ENCODE results near the gene LAMTOR2.
A peak's percentile ranks its signal among the peaks of the same experiment; 100 is the strongest.

The LAMTOR2 gene

GRCh38 chr1:156014829-156015228 is 39.8 kb upstream of the LAMTOR2 start:
- TF ChIP-seq, protein P1, sequence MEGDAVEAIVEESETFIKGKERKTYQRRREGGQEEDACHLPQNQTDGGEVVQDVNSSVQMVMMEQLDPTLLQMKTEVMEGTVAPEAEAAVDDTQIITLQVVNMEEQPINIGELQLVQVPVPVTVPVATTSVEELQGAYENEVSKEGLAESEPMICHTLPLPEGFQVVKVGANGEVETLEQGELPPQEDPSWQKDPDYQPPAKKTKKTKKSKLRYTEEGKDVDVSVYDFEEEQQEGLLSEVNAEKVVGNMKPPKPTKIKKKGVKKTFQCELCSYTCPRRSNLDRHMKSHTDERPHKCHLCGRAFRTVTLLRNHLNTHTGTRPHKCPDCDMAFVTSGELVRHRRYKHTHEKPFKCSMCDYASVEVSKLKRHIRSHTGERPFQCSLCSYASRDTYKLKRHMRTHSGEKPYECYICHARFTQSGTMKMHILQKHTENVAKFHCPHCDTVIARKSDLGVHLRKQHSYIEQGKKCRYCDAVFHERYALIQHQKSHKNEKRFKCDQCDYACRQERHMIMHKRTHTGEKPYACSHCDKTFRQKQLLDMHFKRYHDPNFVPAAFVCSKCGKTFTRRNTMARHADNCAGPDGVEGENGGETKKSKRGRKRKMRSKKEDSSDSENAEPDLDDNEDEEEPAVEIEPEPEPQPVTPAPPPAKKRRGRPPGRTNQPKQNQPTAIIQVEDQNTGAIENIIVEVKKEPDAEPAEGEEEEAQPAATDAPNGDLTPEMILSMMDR (IDR thresholded peaks at IDR 0.05): no peak
- no peak for DNase-seq
- peaks cover 0 to 12% (median 7%) of the 10 kb centered on the region in 4 donors for H3K4me1 ChIP-seq
- H3K36me3 ChIP-seq: peaks cover 65 to 92% (median 84%) of the 10 kb centered on the region in 3 donors
- no peak overlapping the region for H3K4me3 ChIP-seq
- H3K9me3 ChIP-seq: no peaks in the 10 kb centered on the region
- no peak overlapping the region for H3K27ac ChIP-seq
- H3K27me3 ChIP-seq: no peaks in the 10 kb centered on the region
- intact Hi-C loops (cut with DNase I; ENCODE audit: low total_unique reads): no loop called here

DNA sequence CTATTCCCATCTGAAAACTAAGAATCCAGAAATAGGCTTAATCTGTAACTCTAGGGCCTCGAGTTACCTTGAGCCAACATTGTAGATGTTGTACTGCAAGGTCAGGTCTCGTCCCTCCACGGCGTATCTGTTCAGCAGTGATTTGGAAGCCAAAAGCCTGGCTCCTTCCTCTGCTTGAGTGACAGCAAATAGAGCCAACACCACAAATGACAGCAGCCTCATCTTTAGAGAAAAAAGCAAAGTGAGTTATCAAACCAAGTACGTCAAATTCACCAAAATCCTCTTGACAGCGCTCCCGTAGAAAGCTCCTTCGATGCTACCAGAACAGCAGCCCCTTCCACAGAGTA is 34.7 kb upstream of the LAMTOR2 start:
- intact Hi-C loops (cut with DNase I; ENCODE audit: low total_unique reads): no loop called here
- H3K27ac ChIP-seq: peak overlapping the region; percentile 88 to 89
- H3K4me3 ChIP-seq: peak overlapping the region; percentile 82 to 94
- H3K9me3 ChIP-seq: no peaks in the 10 kb centered on the region
- H3K27me3 ChIP-seq: no peaks in the 10 kb centered on the region
- H3K36me3 ChIP-seq: peaks cover 14 to 41% (median 33%) of the 10 kb centered on the region in 3 donors
- DNase-seq: no peak
- H3K4me1 ChIP-seq: peaks cover 0 to 20% (median 11%) of the 10 kb centered on the region in 4 donors
- TF ChIP-seq, protein P1 (IDR thresholded peaks at IDR 0.05): no peak

DNA sequence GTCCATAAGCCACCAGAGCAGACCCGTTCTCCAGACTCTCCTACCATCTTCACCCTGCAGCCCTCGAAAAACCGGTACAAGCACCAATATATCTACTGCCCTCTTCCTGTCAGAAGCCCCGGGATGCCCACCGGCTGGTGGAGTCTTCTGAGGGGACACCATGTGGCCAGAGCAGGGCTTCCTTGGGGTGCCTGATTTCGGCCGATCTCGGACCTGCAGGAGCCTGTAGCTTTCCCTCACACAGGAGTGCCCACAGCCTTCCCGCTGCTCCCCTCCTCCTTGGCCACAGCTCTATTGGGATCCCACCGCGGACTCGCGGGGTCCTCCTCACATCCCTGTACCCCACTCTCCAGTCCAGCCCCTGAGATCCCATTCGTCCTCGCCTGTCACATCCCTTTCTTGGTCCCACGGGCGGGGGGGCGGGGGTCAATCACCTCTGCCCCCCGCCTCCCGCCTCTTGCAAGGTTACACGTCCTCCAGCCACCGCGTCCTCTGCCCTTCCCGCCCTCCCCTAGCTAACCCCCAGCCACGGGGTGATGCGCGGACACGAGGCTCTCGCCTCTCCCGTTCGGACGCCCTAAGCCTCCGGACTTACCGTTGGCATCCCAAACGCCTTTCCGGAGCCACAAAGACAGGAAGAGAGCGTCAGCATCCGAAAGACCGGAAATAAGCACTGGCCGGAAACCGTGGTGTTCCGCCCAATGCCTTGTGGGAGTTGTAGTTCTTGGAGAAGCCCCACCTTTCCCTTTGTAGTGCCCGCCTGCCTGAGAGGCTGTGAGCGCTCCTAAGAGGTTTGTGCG is 34.1 kb upstream of the LAMTOR2 start, which contains the start of gene SSR2:
Gene SSR2, minus strand, starts transcription at position 659 of the 800 bp plus-strand sequence. CDS start 784 bp downstream, outside the sequence.
- peak; percentile 85 to 93 for DNase-seq
- Histone ChIP-seq H3K27me3 (no peaks in the 10 kb centered on the region), H3K36me3 (peaks cover 12 to 38% (median 30%) of the 10 kb centered on the region in 3 donors), H3K4me1 (peaks cover 0 to 20% (median 11%) of the 10 kb centered on the region in 4 donors), H3K9me3 (no peaks in the 10 kb centered on the region), H3K27ac (peak within 1 kb of the TSS; percentile 88 to 89), H3K4me3 (peak within 1 kb of the TSS; percentile 82 to 94)
- TF ChIP-seq, protein P1 (IDR thresholded peaks at IDR 0.05): no peak
- intact Hi-C loops (cut with DNase I; ENCODE audit: low total_unique reads): no loop called here

GRCh38 chr1:156021093-156021428 is 33.5 kb upstream of the LAMTOR2 start:
- peaks cover 0 to 20% (median 11%) of the 10 kb centered on the region in 4 donors for H3K4me1 ChIP-seq
- H3K9me3 ChIP-seq: no peaks in the 10 kb centered on the region
- intact Hi-C loops (cut with DNase I; ENCODE audit: low total_unique reads): no loop called here
- peak overlapping the region; percentile 88 to 89 for H3K27ac ChIP-seq
- H3K27me3 ChIP-seq: no peaks in the 10 kb centered on the region
- TF ChIP-seq, protein P1 (IDR thresholded peaks at IDR 0.05): no peak
- peaks cover 11 to 32% (median 25%) of the 10 kb centered on the region in 3 donors for H3K36me3 ChIP-seq
- DNase-seq: no peak
- H3K4me3 ChIP-seq: peak overlapping the region; percentile 82 to 94

- H3K4me3 ChIP-seq: no peak overlapping the region
- no peaks in the 10 kb centered on the region for H3K27me3 ChIP-seq
- no peak for DNase-seq
- H3K9me3 ChIP-seq: no peaks in the 10 kb centered on the region
- intact Hi-C loops (cut with DNase I; ENCODE audit: low total_unique reads): no loop called here
- H3K4me1 ChIP-seq: peaks cover 0 to 20% (median 11%) of the 10 kb centered on the region in 4 donors
- H3K36me3 ChIP-seq: peaks cover 2 to 23% (median 16%) of the 10 kb centered on the region in 3 donors
- TF ChIP-seq, protein P1 (IDR thresholded peaks at IDR 0.05): no peak
- H3K27ac ChIP-seq: no peak overlapping the region
Observed at GRCh38 chr1:156021954-156022353, 32.6 kb upstream of the LAMTOR2 start.
